ENCODE data around the gene SPCS3. TPM values are rescaled to one million over a fixed set of nuclear protein-coding genes. Genes with fewer than 3 reads are reported as not detected.
"Not testable (repeated sequence)": the region's sequence is repeated elsewhere in the genome, so short reads cannot be mapped to it uniquely, and the experiment has no call there.

Gene SPCS3
- total and polyA plus RNA-seq, 7 donors: 6.6 to 119 (median 80.9) TPM

DNA sequence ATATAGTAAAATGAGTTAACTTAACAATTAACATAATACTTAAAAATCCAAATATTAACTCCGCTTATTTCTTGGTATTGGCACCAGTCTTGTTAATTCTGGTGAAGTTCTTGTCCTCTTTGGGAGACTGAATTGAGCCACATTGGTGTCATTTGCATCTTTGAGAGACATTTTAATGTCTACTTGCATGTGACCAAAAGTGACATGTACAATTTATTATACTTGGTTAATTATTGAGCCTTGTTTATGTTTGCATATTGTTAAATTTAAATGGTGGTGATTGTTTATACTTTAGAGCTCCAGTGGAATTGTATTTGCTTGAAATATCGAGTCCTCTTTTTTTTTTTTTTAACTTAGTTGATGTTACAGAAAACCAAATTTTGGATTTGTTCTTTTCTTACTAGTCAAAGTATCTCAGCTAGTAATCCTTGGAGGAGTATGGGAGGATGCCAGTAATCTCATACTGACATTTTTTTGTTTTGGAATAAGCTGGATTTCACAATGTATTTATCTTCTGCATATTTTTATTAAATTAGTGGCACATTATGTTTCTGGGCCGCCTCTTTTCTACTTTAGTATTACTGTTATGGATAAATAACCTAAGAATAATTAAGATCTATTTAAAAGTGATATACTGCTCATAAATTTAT, 3.9 kb downstream of the SPCS3 start:
- peak overlapping the region in 3 of 4 donors; percentile 94 to 99 (median 94) for H3K27ac ChIP-seq

DNA sequence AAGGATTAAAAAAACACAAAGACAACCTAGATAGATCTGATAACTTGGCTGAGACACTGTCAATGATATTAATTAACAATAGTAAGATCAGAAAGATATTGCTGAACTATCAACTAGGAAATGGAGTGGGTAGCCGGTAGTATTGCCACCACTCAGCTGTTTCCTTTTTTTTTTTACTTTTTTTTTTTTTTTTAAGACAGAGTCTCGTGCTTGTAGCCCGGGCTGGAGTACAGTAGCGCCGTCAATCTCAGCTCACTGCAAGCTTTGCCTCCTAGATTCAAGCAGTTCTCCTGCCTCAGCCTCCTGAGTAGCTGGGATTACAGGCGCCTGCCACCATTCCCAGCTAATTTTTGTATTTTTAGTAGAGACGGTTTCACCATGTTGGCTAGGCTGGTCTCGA, 5.1 kb downstream of the SPCS3 start:
- 71 to 91% methylated on average over 8 of the region's 8 CpGs for WGBS, 2 donors
- H3K4me1 ChIP-seq: peaks cover 0 to 73% (median 37%) of the 10 kb centered on the region in 4 donors

More for the DNA sequence above, 3.9 kb downstream of the SPCS3 start:
- intact Hi-C loops (cut with DNase I): loop anchor here (5.0 to 10.0 kb wide), 2 partner anchors 171 to 379 kb away; no protein-coding TSS in a partner anchor
- Histone ChIP-seq H3K27me3 (no peaks in the 10 kb centered on the region), H3K36me3 (peaks cover 0 to 11% (median 0%) of the 10 kb centered on the region in 4 donors), H3K9me3 (no peaks in the 10 kb centered on the region), H3K4me3 (peak overlapping the region in 2 of 4 donors; percentile 80 to 91), H3K4me1 (peaks cover 0 to 69% (median 42%) of the 10 kb centered on the region in 4 donors)
- no peak for DNase-seq
- no peak for TF ChIP-seq POLR2AphosphoS5 (IDR thresholded peaks at IDR 0.05)
- no peak for TF ChIP-seq EP300 (IDR thresholded peaks at IDR 0.05)
- TF ChIP-seq, protein P1, sequence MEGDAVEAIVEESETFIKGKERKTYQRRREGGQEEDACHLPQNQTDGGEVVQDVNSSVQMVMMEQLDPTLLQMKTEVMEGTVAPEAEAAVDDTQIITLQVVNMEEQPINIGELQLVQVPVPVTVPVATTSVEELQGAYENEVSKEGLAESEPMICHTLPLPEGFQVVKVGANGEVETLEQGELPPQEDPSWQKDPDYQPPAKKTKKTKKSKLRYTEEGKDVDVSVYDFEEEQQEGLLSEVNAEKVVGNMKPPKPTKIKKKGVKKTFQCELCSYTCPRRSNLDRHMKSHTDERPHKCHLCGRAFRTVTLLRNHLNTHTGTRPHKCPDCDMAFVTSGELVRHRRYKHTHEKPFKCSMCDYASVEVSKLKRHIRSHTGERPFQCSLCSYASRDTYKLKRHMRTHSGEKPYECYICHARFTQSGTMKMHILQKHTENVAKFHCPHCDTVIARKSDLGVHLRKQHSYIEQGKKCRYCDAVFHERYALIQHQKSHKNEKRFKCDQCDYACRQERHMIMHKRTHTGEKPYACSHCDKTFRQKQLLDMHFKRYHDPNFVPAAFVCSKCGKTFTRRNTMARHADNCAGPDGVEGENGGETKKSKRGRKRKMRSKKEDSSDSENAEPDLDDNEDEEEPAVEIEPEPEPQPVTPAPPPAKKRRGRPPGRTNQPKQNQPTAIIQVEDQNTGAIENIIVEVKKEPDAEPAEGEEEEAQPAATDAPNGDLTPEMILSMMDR (IDR thresholded peaks at IDR 0.05): no peak
- TF ChIP-seq POLR2A (IDR thresholded peaks at IDR 0.05): no peak
- WGBS, 2 donors: 71 to 77% methylated on average over 3 of the region's 3 CpGs

DNA sequence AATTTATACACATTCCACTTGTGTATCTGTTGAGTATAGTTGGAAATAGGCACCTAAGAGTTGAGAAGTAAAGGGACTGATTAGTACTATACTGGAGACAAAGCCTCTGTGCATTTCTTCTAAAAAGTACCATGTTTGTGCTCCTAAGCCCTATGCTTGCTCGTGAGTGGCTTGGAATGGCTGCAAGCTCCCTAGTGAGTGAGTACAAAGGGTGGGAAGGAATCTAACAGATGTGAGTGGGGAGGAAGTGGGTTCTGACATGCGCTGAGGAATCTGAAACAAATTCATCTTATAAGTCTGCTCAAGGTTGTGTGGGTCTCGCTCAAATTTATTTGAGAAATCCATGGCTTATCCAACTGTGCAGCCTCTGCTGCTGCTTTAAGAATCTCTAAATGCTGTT, 13.3 kb downstream of the SPCS3 start:
- no peak overlapping the region for H3K4me3 ChIP-seq
- DNase-seq: no peak
- TF ChIP-seq POLR2A (IDR thresholded peaks at IDR 0.05) (no peak), EP300 (IDR thresholded peaks at IDR 0.05) (no peak), POLR2AphosphoS5 (IDR thresholded peaks at IDR 0.05) (no peak)
- TF ChIP-seq, protein P1 (IDR thresholded peaks at IDR 0.05): no peak
- intact Hi-C loops (cut with DNase I): no loop called here
- 57 to 87% methylated on average over 3 of the region's 3 CpGs for WGBS, 2 donors
- H3K36me3 ChIP-seq: peaks cover 0 to 35% (median 2%) of the 10 kb centered on the region in 4 donors
- H3K27ac ChIP-seq: peak overlapping the region in 2 of 4 donors; percentile 17 to 43
- H3K4me1 ChIP-seq: peaks cover 0 to 38% (median 18%) of the 10 kb centered on the region in 4 donors
- no peaks in the 10 kb centered on the region for H3K9me3 ChIP-seq
- H3K27me3 ChIP-seq: no peaks in the 10 kb centered on the region

More for the DNA sequence above, 5.1 kb downstream of the SPCS3 start:
- not testable (repeated sequence) for H3K4me3 ChIP-seq, H3K9me3 ChIP-seq, DNase-seq, H3K27me3 ChIP-seq
- Histone ChIP-seq H3K27ac (peak overlapping the region in 3 of 4 donors; percentile 35 to 99 (median 94)), H3K36me3 (peaks cover 0 to 24% (median 0%) of the 10 kb centered on the region in 4 donors)
- intact Hi-C loops (cut with DNase I): loop anchor here (5.0 to 10.0 kb wide), 2 partner anchors 173 to 380 kb away; no protein-coding TSS in a partner anchor

DNA sequence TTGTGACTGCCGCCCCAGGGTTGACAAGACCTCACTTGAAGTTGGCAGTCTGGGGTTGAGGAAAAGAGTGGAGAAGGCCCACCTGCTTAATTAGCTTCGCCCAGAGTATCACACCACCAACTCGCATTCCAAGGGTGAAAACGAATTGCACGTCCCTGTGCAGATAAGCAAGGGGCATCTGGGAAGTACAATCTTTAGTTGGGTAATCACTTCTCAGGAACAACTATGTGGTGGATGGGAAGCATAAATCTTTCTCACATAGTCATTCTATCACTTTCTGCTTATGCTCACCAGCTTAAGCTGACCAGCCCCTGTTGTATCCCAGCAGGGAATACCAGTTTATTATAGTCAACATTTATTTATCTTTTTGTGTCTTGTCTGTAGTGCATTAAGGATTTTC, 14.3 kb downstream of the SPCS3 start:
- H3K4me3 ChIP-seq: no peak overlapping the region
- peaks cover 0 to 26% (median 2%) of the 10 kb centered on the region in 4 donors for H3K36me3 ChIP-seq
- no peak for DNase-seq
- no peaks in the 10 kb centered on the region for H3K9me3 ChIP-seq
- H3K4me1 ChIP-seq: peaks cover 0 to 39% (median 14%) of the 10 kb centered on the region in 4 donors
- intact Hi-C loops (cut with DNase I): no loop called here
- H3K27ac ChIP-seq: no peak overlapping the region
- WGBS, 2 donors: 91 to 95% methylated on average over 5 of the region's 5 CpGs
- TF ChIP-seq EP300 (IDR thresholded peaks at IDR 0.05) (no peak), POLR2A (IDR thresholded peaks at IDR 0.05) (no peak), POLR2AphosphoS5 (IDR thresholded peaks at IDR 0.05) (no peak)
- TF ChIP-seq, protein P1 (IDR thresholded peaks at IDR 0.05): no peak
- H3K27me3 ChIP-seq: no peaks in the 10 kb centered on the region

DNA sequence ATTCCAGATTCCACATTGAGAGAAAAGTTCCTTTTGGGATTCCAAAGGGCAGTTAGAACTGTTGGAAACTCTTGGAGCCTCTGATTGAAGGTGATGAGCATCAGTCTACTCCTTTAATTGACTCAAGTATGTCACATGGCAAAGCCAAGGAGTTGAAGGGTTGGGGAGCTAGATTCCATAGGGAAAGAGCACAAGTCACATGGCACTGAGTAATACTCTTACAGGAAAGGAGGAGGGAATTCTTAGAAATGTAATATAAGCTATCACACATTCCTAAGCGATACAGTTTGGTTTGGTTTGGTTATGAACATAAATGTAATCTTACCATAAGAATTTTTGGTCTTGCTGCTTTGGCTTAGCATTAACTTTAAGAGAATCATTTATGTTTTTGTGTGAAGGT, 15.7 kb downstream of the SPCS3 start:
- no peak for TF ChIP-seq EP300 (IDR thresholded peaks at IDR 0.05)
- TF ChIP-seq, protein P1 (IDR thresholded peaks at IDR 0.05): no peak
- TF ChIP-seq POLR2AphosphoS5 (IDR thresholded peaks at IDR 0.05): no peak
- TF ChIP-seq POLR2A (IDR thresholded peaks at IDR 0.05): no peak
- Histone ChIP-seq H3K4me3 (no peak overlapping the region), H3K9me3 (no peaks in the 10 kb centered on the region), H3K36me3 (peaks cover 0 to 12% (median 2%) of the 10 kb centered on the region in 4 donors), H3K27me3 (no peaks in the 10 kb centered on the region), H3K27ac (no peak overlapping the region), H3K4me1 (peaks cover 0 to 48% (median 21%) of the 10 kb centered on the region in 4 donors)
- intact Hi-C loops (cut with DNase I): no loop called here
- 92% methylated on average over 1 of the region's 1 CpG for whole genome bisulfite sequencing, 2 donors
- DNase-seq: no peak

All from sigmoid colon (tissue), 7 donors.